Endothelial cell of umbilical vein (primary cell): ENCODE measurements around the gene CPLX1. TPM values are rescaled to one million over a fixed set of nuclear protein-coding genes. Genes with fewer than 3 reads are reported as not detected.

ENCODE experiments used
- BruUV-seq: library from RNA; stranded (reverse); fragments of 400-500 nt; replicated peaks from 2 replicates; lab custom pipeline; 2021; lab: Mats Ljungman, UMichigan
- CTCF ChIA-PET: fragments of 300-600, 350-600 bp; sonication (Branson Sonifier 250); formaldehyde crosslinking; loops from one replicate; lab custom pipeline; 2021; ENCODE audit warnings: antibody characterized with exemption, inconsistent platforms; lab: Charles Lee
- POLR2A ChIA-PET: fragments of 300-600, 350-600 bp; sonication (Branson Sonifier 250); formaldehyde crosslinking; loops from one replicate; lab custom pipeline; 2021; ENCODE audit warnings: antibody characterized with exemption, inconsistent platforms; lab: Charles Lee
- DNase-seq: peaks from one replicate; pipeline ENCODE4 v3.0.0-alpha.2; 2011; ENCODE audit warnings: low read depth, low spot score
- FAIRE-seq: peaks from 2 replicates; lab custom pipeline; 2011; peaks lifted over from hg19 to GRCh38; lab: Jason Lieb, UNC
- H2AFZ ChIP-seq: 2 replicates; pipeline ENCODE4 v1.6.0; 2012; ENCODE audit warnings: low read depth, low read length, control low read depth, inconsistent platforms
- H3K27ac ChIP-seq: 2 replicates; pipeline ENCODE4 v1.5.1; 2011; ENCODE audit warnings: low read depth, mild to moderate bottlenecking, control low read depth, low read length, moderate library complexity; ENCODE audit not compliant: insufficient read depth
- H3K27me3 ChIP-seq, 2 experiments: 2 replicates each; pipeline versions ENCODE4 v1.6.0 to v1.6.1; 2011; ENCODE audit warnings: low read length in 2 of 2, mixed read lengths in 1 of 2; ENCODE audit not compliant: control insufficient read depth in 2 of 2, insufficient read depth in 2 of 2
- H3K36me3 ChIP-seq, 2 experiments: 2 replicates in 1 of 2; 3 replicates in 1 of 2; pipeline ENCODE4 v1.5.1; 2011; ENCODE audit warnings: low read length in 2 of 2, mild to moderate bottlenecking in 1 of 2, moderate library complexity in 1 of 2; ENCODE audit not compliant: control insufficient read depth in 2 of 2, insufficient read depth in 2 of 2; ENCODE audit errors: extremely low read depth in 1 of 2
- H3K4me1 ChIP-seq: 3 replicates; pipeline ENCODE4 v1.5.1; 2011; ENCODE audit warnings: mild to moderate bottlenecking, low read length; ENCODE audit not compliant: control insufficient read depth, insufficient read depth; ENCODE audit errors: extremely low read depth
- H3K4me2 ChIP-seq: 2 replicates; pipeline ENCODE4 v1.6.1; 2011; ENCODE audit warnings: low read length, control low read depth, mixed read lengths; ENCODE audit not compliant: insufficient read depth
- H3K4me3 ChIP-seq, 3 experiments: fragments of 200-600 bp in 1 of 3; sonication (generic), shearing (Covaris generic) in 1 of 3; replicated peaks in 1 of 3; 2 replicates each; pipeline ENCODE4 v1.5.1; 2011 to 2016; ENCODE audit warnings: control low read depth in 3 of 3, low read length in 3 of 3, mild to moderate bottlenecking in 2 of 3, inconsistent platforms in 1 of 3, low read depth in 1 of 3, moderate library complexity in 1 of 3; ENCODE audit not compliant: insufficient read depth in 1 of 3
- H3K79me2 ChIP-seq: 2 replicates; pipeline ENCODE4 v1.6.0; 2012; ENCODE audit warnings: low read length, inconsistent platforms; ENCODE audit not compliant: control insufficient read depth, insufficient read depth
- H3K9ac ChIP-seq: replicated peaks from 2 replicates; pipeline ENCODE3; 2011; ENCODE audit warnings: low read length, control low read depth; ENCODE audit not compliant: insufficient read depth; ENCODE audit errors: extremely low read depth
- H3K9me1 ChIP-seq: replicated peaks from 3 replicates; pipeline ENCODE4 v1.6.0; 2011; ENCODE audit warnings: mild to moderate bottlenecking, low read length; ENCODE audit not compliant: control insufficient read depth, insufficient read depth; ENCODE audit errors: extremely low read depth
- H3K9me3 ChIP-seq: replicated peaks from 2 replicates; pipeline ENCODE4 v1.5.1; 2012; ENCODE audit warnings: low read length, inconsistent platforms; ENCODE audit not compliant: control insufficient read depth, insufficient read depth
- H4K20me1 ChIP-seq: replicated peaks from 2 replicates; pipeline ENCODE3; 2011; ENCODE audit warnings: mild to moderate bottlenecking, low read length; ENCODE audit not compliant: control insufficient read depth, insufficient read depth; ENCODE audit errors: extremely low read depth
- EZH2 ChIP-seq: IDR thresholded peaks from 2 replicates; pipeline ENCODE4 v1.6.1; 2012; ENCODE audit warnings: borderline replicate concordance, low read depth, mild to moderate bottlenecking, moderate library complexity, low read length, inconsistent platforms; ENCODE audit not compliant: severe bottlenecking
- FOS ChIP-seq: IDR thresholded peaks from 2 replicates; pipeline ENCODE4 v1.6.1; 2011; ENCODE audit warnings: mild to moderate bottlenecking, low read length, moderate library complexity, borderline replicate concordance; ENCODE audit not compliant: insufficient read depth
- GATA2 ChIP-seq: IDR thresholded peaks from 2 replicates; pipeline ENCODE4 v1.7.0; 2011; ENCODE audit warnings: low read depth, mild to moderate bottlenecking, moderate library complexity, mixed read lengths, low read length; ENCODE audit not compliant: insufficient read length, insufficient read depth
- JUN ChIP-seq: IDR thresholded peaks from 2 replicates; pipeline ENCODE4 v1.6.1; 2011; ENCODE audit warnings: borderline replicate concordance, low read depth; ENCODE audit not compliant: insufficient read length, insufficient read depth
- MYC ChIP-seq: IDR thresholded peaks from one replicate; pipeline ENCODE4 v1.6.1; 2011; ENCODE audit warnings: mild to moderate bottlenecking, low read depth, low read length
- POLR2A ChIP-seq: IDR thresholded peaks from 2 replicates; pipeline ENCODE4 v1.6.1; 2012; ENCODE audit warnings: low read depth, mild to moderate bottlenecking, control low read depth, low read length
- POLR2AphosphoS5 ChIP-seq: IDR thresholded peaks from 2 replicates; pipeline ENCODE4 v1.6.1; 2012; ENCODE audit warnings: low read depth, mild to moderate bottlenecking, control low read depth, low read length, moderate library complexity; ENCODE audit not compliant: insufficient read depth
- dilution Hi-C: fragments of 300-500 bp; cut with MboI; formaldehyde crosslinking; loops from one replicate; pipeline ENCODE4 v1.15.0; 2019; ENCODE audit warnings: low sequenced_read_pairs; ENCODE audit not compliant: extremely low pct_ligation_motif_present
- intact Hi-C: fragments of 100-400 bp; cut with micrococcal nuclease; formaldehyde crosslinking; loops from one replicate; pipeline ENCODE4 v1.10.0; 2022
- polyA plus RNA-seq, 4 experiments: library from polyadenylated mRNA; depleted of rRNA in 3 of 4; stranded (reverse) in 3 of 4; unstranded in 1 of 4; fragments of >200 nt; gene quantifications; 2 replicates each; pipeline versions ENCODE4 v1.2.1 to v1.2.3, GENCODE V29; 2011 to 2012; ENCODE audit warnings: missing spikeins in 1 of 4
- total RNA-seq: library from RNA; stranded (reverse); gene quantifications from 2 replicates; pipeline ENCODE4 v1.2.3, GENCODE V29; 2021
- TF ChIP-seq, protein P1 (sequence below), 2 donors: IDR thresholded peaks; 1 replicate in 1 of 2; 2 replicates in 1 of 2; pipeline ENCODE4 v1.5.1; 2011; ENCODE audit warnings: low read length in 2 of 2, mild to moderate bottlenecking in 2 of 2, moderate library complexity in 2 of 2, control low read depth in 1 of 2, inconsistent platforms in 1 of 2, low read depth in 1 of 2; ENCODE audit not compliant: insufficient read depth in 1 of 2; ENCODE audit errors: extremely low read depth in 1 of 2
- TF ChIP-seq, protein P2 (sequence below): IDR thresholded peaks from 2 replicates; pipeline ENCODE4 v1.6.1; 2011; ENCODE audit not compliant: insufficient read depth, insufficient read length

Gene CPLX1
- total and polyA plus RNA-seq, 2 donors (not counting 3 experiments of a cell fraction or from before 2014, with no cell fraction given): 1.0 to 1.8 TPM

DNA sequence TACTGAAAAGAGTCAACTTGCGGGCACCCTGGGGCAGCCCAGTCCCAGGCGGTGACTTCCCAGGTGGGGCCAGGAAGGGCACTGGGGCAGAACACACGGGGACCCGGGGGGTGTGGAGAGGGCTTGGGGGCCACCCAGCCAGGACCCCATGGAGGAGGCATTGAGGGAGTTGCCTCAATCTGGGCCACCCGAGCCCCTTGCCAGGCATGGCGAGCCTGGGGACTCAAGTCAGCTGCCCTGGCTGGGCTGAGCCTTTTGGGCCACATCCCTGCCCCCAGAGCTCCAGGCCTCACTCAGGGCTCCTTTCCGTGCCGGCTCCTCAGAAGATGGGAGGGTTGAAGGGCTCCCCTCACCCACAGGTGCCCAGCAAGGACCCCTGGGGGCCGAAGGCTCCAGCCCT, 6.6 kb upstream of the CPLX1 start:
- POLR2A ChIA-PET: no interaction called here
- no TSS peak for BruUV-seq

More for the DNA sequence above, 6.6 kb upstream of the CPLX1 start:
- CTCF ChIA-PET: no interaction called here
- Histone ChIP-seq H3K27me3 (peaks cover 4 to 5% of the 10 kb centered on the region in 2 experiments), H3K27ac (no peak overlapping the region), H3K4me3 (no peak overlapping the region), H3K9me1 (no peaks in the 10 kb centered on the region), H3K9ac (no peak overlapping the region), H4K20me1 (no peaks in the 10 kb centered on the region), H3K79me2 (no peaks in the 10 kb centered on the region), H3K4me1 (no peaks in the 10 kb centered on the region), H3K4me2 (no peak overlapping the region), H3K36me3 (no peaks in the 10 kb centered on the region), H2AFZ (no peak overlapping the region), H3K9me3 (no peaks in the 10 kb centered on the region)
- FAIRE-seq: no peak
- TF ChIP-seq POLR2A (no peak), FOS (no peak), EZH2 (no peak), POLR2AphosphoS5 (no peak), MYC (no peak), GATA2 (no peak), JUN (no peak)
- TF ChIP-seq, protein P1, sequence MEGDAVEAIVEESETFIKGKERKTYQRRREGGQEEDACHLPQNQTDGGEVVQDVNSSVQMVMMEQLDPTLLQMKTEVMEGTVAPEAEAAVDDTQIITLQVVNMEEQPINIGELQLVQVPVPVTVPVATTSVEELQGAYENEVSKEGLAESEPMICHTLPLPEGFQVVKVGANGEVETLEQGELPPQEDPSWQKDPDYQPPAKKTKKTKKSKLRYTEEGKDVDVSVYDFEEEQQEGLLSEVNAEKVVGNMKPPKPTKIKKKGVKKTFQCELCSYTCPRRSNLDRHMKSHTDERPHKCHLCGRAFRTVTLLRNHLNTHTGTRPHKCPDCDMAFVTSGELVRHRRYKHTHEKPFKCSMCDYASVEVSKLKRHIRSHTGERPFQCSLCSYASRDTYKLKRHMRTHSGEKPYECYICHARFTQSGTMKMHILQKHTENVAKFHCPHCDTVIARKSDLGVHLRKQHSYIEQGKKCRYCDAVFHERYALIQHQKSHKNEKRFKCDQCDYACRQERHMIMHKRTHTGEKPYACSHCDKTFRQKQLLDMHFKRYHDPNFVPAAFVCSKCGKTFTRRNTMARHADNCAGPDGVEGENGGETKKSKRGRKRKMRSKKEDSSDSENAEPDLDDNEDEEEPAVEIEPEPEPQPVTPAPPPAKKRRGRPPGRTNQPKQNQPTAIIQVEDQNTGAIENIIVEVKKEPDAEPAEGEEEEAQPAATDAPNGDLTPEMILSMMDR (IDR thresholded peaks at IDR 0.05; ENCODE audit: extremely low read depth in 1 of 2, insufficient read depth in 1 of 2, low read depth in 1 of 2, low read length in 2 of 2): no peak
- TF ChIP-seq, protein P2, sequence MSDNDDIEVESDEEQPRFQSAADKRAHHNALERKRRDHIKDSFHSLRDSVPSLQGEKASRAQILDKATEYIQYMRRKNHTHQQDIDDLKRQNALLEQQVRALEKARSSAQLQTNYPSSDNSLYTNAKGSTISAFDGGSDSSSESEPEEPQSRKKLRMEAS: no peak
- dilution Hi-C loops: no loop called here
- DNase-seq: no peak
- intact Hi-C loops: no loop called here
